ENCODE measurements around the gene ITGAL.
A peak's percentile ranks its signal among the peaks of the same experiment; 100 is the strongest.

The ITGAL gene

DNA sequence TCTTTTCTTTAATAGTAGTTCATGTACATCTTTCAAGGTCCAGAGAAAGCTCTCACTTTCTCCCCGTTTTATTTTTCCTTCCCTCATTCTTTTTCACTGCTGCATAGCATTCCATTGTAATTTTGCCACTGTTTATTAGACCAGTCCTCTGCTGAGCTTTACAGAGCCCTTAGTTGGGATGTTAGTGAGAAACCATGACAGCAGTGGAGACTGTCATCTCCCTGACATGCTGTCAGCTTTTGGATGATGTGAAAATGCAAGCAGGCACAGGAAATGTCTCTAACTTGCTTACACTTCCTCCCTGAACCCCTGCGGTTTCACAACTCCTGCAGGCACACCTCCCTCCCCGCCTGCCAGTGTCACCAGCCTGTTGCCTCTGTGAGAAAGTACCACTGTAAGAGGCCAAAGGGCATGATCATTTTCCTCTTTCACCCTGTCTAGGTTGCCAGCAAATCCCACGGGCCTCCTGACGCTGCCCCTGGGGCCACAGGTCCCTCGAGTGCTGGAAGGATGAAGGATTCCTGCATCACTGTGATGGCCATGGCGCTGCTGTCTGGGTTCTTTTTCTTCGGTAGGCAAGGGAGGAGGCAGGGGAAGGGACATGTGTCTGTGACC, at the start of gene ITGAL:
TSS of gene ITGAL (plus strand) at position 415 of the 615 bp plus-strand sequence. CDS start at position 511, 96 bp downstream.
- Histone ChIP-seq H3K9ac (ENCODE audit: low read length in 5 of 5) (peak within 1 kb of the TSS in 1 of 5 donors; percentile 30), H3K27ac (ENCODE audit: low read depth, low read length) (no peak within 1 kb of the TSS), H3K36me3 (ENCODE audit: control insufficient read depth in 5 of 5, insufficient read depth in 5 of 5, low read length in 5 of 5) (no peaks in the 10 kb centered on the region), H3K27me3 (ENCODE audit: control insufficient read depth in 5 of 5, insufficient read depth in 4 of 5, low read length in 5 of 5) (peaks cover 7 to 20% (median 13%) of the 10 kb centered on the region in 5 donors), H3K4me3 (ENCODE audit: low read depth in 1 of 5, low read length in 5 of 5) (peak within 1 kb of the TSS in 2 of 5 donors; percentile 18 to 41), H3K9me3 (ENCODE audit: control insufficient read depth in 5 of 5, low read length in 5 of 5) (peaks cover 0 to 2% (median 0%) of the 10 kb centered on the region in 5 donors), H3K4me1 (ENCODE audit: control insufficient read depth in 5 of 5, insufficient read depth in 5 of 5, low read length in 5 of 5) (peaks cover 0 to 17% (median 3%) of the 10 kb centered on the region in 5 donors)

DNA sequence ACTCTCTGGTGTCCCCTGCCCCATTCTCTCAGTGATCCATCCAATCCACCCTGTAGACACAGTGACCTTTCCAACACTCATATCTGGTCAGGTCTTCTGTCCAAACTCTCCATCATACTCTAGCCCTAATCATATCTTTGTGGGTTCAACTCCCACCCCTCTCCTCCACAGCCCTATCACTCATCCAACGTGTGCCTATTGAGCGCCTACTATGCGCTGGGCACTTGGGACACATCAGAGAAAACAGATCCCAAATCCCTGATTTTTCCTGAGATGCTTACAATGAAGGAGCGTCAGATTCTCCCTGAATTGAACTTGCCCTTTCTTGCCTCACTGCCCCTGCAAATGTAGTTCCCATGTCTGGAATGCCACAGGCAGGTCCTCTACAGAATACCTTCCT, 44.5 kb upstream of the ITGAL start:
- Histone ChIP-seq H3K4me3 (ENCODE audit: low read depth in 1 of 5, low read length in 5 of 5) (no peak overlapping the region), H3K9ac (ENCODE audit: low read length in 5 of 5) (no peak overlapping the region), H3K4me1 (ENCODE audit: control insufficient read depth in 5 of 5, insufficient read depth in 5 of 5, low read length in 5 of 5) (peaks cover 0 to 25% (median 22%) of the 10 kb centered on the region in 5 donors), H3K27me3 (ENCODE audit: control insufficient read depth in 5 of 5, insufficient read depth in 4 of 5, low read length in 5 of 5) (no peaks in the 10 kb centered on the region), H3K9me3 (ENCODE audit: control insufficient read depth in 5 of 5, low read length in 5 of 5) (no peaks in the 10 kb centered on the region), H3K36me3 (ENCODE audit: control insufficient read depth in 5 of 5, insufficient read depth in 5 of 5, low read length in 5 of 5) (peaks cover 0 to 30% (median 22%) of the 10 kb centered on the region in 5 donors), H3K27ac (ENCODE audit: low read depth, low read length) (no peak overlapping the region)

DNA sequence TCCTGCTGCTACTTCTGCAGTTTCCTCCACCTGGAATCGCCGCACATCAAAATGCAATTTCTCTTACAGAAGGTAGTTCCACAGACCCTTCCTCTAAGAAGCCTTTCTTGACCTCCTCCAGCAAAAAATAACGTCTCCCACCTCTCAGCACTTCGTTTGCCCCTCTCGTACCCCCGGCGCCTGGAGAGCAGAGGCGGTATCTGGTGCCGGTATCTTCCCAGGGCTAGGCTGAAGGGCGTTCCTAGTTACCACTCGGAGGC, 43.2 kb upstream of the ITGAL start:
- Histone ChIP-seq H3K4me1 (ENCODE audit: control insufficient read depth in 5 of 5, insufficient read depth in 5 of 5, low read length in 5 of 5) (peaks cover 0 to 25% (median 22%) of the 10 kb centered on the region in 5 donors), H3K27ac (ENCODE audit: low read depth, low read length) (peak overlapping the region; percentile 60), H3K9me3 (ENCODE audit: control insufficient read depth in 5 of 5, low read length in 5 of 5) (no peaks in the 10 kb centered on the region), H3K9ac (ENCODE audit: low read length in 5 of 5) (peak overlapping the region; percentile 48 to 87 (median 82)), H3K27me3 (ENCODE audit: control insufficient read depth in 5 of 5, insufficient read depth in 4 of 5, low read length in 5 of 5) (no peaks in the 10 kb centered on the region), H3K4me3 (ENCODE audit: low read depth in 1 of 5, low read length in 5 of 5) (peak overlapping the region; percentile 65 to 89 (median 78)), H3K36me3 (ENCODE audit: control insufficient read depth in 5 of 5, insufficient read depth in 5 of 5, low read length in 5 of 5) (peaks cover 0 to 17% (median 11%) of the 10 kb centered on the region in 5 donors)

DNA sequence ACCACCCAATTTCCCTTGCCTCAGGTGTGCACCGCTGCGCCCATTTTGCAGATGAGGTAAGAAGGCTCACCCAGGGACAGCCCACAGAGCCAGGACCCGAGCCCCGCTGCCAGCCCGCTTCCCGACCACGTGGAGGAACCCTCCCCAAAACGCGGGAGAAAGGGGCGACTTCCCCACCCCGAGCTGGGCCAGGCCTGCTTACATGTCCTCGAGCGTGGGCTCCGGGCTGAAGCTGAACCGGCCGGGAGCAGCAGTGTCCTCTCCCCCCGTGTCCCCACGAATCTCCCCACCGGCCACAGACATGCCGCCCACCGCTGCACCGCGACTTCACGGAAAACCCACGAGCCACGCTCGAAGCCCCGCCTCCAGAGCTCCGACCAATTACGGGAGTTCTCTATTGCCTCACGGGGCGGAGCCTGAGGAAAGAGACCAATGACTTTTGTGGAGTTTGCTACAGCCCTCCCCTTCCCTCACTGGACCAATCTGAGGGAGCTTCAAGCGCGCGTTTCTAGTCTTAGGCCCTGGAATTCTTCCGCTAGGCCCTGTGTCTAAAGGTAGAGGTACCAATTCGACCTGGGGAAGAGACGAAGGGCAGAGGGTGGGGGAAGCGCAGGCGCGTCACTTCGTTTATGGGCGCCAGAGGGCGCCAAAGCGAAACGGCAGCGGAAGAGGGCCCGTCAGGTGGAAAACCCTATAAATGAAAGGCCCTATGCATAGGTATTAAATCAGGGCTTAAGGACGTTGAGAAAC, 42.7 kb upstream of the ITGAL start, which contains the start of gene DCTPP1:
TSS of gene DCTPP1 (minus strand) at position 353 of the 750 bp plus-strand sequence. CDS start at position 303, 50 bp downstream.
- peak within 1 kb of the TSS; percentile 64 to 87 (median 82) for H3K9ac ChIP-seq (ENCODE audit: low read length in 5 of 5)
- H3K27ac ChIP-seq (ENCODE audit: low read depth, low read length) = peak within 1 kb of the TSS; percentile 60
- H3K9me3 ChIP-seq (ENCODE audit: control insufficient read depth in 5 of 5, low read length in 5 of 5) = no peaks in the 10 kb centered on the region
- peak within 1 kb of the TSS; percentile 65 to 89 (median 78) for H3K4me3 ChIP-seq (ENCODE audit: low read depth in 1 of 5, low read length in 5 of 5)
- H3K36me3 ChIP-seq (ENCODE audit: control insufficient read depth in 5 of 5, insufficient read depth in 5 of 5, low read length in 5 of 5) = peaks cover 0 to 12% (median 7%) of the 10 kb centered on the region in 5 donors
- H3K4me1 ChIP-seq (ENCODE audit: control insufficient read depth in 5 of 5, insufficient read depth in 5 of 5, low read length in 5 of 5) = peaks cover 0 to 25% (median 22%) of the 10 kb centered on the region in 5 donors
- H3K27me3 ChIP-seq (ENCODE audit: control insufficient read depth in 5 of 5, insufficient read depth in 4 of 5, low read length in 5 of 5) = no peaks in the 10 kb centered on the region

DNA sequence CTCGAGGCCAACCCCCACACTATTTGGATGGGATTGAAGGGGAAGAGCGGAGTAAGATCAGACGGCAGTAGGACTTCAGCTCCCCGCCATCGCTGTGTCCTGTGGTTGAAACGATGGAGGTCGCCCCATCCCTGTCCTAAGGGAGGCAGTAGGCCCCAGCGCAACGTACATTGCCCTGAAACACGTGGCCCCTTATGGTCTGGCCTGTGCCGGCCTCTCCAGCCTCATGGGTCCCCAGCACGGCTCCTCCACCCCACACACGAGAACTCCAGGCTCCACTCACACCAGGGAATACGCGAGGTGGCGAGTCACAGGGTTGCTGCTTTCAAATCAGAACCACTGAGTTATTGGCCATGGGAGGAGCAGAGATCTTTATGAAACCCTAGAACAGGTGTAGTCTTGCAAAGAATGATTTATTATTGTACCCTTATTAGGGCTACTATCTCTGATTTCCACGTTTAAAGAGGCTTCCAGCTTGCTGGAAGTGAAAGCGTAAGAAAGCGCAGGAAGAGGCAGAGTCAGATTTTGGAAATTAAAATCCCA, 42.0 kb upstream of the ITGAL start:
- Histone ChIP-seq H3K4me3 (ENCODE audit: low read depth in 1 of 5, low read length in 5 of 5) (peak overlapping the region; percentile 65 to 89 (median 78)), H3K9me3 (ENCODE audit: control insufficient read depth in 5 of 5, low read length in 5 of 5) (no peaks in the 10 kb centered on the region), H3K27ac (ENCODE audit: low read depth, low read length) (peak overlapping the region; percentile 60), H3K36me3 (ENCODE audit: control insufficient read depth in 5 of 5, insufficient read depth in 5 of 5, low read length in 5 of 5) (peaks cover 0 to 11% (median 7%) of the 10 kb centered on the region in 5 donors), H3K4me1 (ENCODE audit: control insufficient read depth in 5 of 5, insufficient read depth in 5 of 5, low read length in 5 of 5) (peaks cover 0 to 25% (median 22%) of the 10 kb centered on the region in 5 donors), H3K9ac (ENCODE audit: low read length in 5 of 5) (peak overlapping the region; percentile 63 to 77 (median 72)), H3K27me3 (ENCODE audit: control insufficient read depth in 5 of 5, insufficient read depth in 4 of 5, low read length in 5 of 5) (no peaks in the 10 kb centered on the region)

DNA sequence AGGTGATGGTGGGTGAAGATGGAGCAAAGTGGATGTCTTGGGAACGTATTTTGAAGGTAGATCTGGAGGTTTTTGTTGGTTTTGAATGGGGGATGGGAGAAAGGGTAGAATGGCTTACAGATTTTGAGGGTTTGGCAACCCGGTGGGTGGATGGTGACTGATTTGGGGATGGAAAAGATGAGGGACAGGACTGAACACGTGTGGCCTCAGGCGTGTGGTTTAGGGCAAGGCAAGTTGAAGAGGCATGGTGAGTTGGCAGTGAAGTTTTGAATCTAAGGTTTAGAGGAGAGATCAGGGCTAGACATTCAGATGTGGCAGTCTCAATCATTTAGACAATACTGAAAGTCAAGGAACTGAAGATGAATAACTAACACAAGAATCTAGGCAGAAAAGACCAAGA, 37.7 kb upstream of the ITGAL start:
- Histone ChIP-seq H3K4me1 (ENCODE audit: control insufficient read depth in 5 of 5, insufficient read depth in 5 of 5, low read length in 5 of 5) (peaks cover 0 to 9% (median 8%) of the 10 kb centered on the region in 5 donors), H3K27me3 (ENCODE audit: control insufficient read depth in 5 of 5, insufficient read depth in 4 of 5, low read length in 5 of 5) (no peaks in the 10 kb centered on the region), H3K27ac (ENCODE audit: low read depth, low read length) (no peak overlapping the region), H3K9me3 (ENCODE audit: control insufficient read depth in 5 of 5, low read length in 5 of 5) (no peaks in the 10 kb centered on the region), H3K9ac (ENCODE audit: low read length in 5 of 5) (no peak overlapping the region), H3K4me3 (ENCODE audit: low read depth in 1 of 5, low read length in 5 of 5) (no peak overlapping the region), H3K36me3 (ENCODE audit: control insufficient read depth in 5 of 5, insufficient read depth in 5 of 5, low read length in 5 of 5) (no peaks in the 10 kb centered on the region)

DNA sequence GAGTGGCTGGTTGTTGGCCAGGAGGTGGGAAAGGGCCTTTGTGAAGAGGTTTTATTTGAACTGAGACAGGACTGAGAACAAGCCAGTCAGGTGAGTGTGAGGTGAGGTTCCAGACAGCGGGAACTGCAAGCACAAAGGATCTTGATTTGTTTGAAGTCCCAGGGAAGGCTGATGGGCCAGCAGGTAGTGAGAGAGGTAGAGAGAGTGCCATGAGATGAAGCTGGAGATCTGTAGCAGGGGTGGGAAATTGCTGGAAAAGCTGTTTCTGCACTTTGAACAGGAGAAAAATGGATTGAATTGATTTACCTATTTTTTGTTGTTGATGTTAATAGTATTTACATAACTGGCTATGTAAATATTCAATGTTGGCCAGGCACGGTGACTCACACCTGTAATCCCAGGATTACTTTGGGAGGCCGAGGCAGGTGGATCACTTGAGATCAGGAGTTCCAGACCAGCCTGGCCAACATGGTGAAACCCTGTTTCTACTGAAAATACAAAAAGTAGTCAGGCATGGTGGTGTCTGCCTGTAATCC, 35.0 kb upstream of the ITGAL start:
- H3K4me1 ChIP-seq (ENCODE audit: control insufficient read depth in 5 of 5, insufficient read depth in 5 of 5, low read length in 5 of 5) = no peaks in the 10 kb centered on the region
- no peak overlapping the region for H3K27ac ChIP-seq (ENCODE audit: low read depth, low read length)
- H3K4me3 ChIP-seq (ENCODE audit: low read depth in 1 of 5, low read length in 5 of 5) = no peak overlapping the region
- no peaks in the 10 kb centered on the region for H3K36me3 ChIP-seq (ENCODE audit: control insufficient read depth in 5 of 5, insufficient read depth in 5 of 5, low read length in 5 of 5)
- H3K9ac ChIP-seq (ENCODE audit: low read length in 5 of 5) = no peak overlapping the region
- H3K9me3 ChIP-seq (ENCODE audit: control insufficient read depth in 5 of 5, low read length in 5 of 5) = no peaks in the 10 kb centered on the region
- H3K27me3 ChIP-seq (ENCODE audit: control insufficient read depth in 5 of 5, insufficient read depth in 4 of 5, low read length in 5 of 5) = no peaks in the 10 kb centered on the region

DNA sequence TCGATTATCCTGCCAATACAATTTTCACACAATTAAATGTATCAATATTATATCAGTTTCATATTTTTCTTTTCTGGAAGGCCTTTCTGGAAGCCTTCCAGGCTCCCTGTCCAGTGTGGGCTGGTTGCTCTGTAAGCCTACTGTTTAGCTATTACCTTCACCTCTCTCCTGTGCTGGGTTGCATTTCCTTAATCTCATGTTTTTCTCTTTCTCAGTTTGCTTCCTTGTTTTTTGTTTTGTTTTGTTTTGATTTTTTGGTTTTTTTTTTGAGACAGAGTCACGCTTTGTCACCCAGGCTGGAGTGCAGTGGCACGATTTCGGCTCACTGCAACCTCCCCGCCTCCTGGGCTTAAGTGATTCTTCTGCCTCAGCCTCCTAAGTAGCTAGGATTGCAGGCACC, 33.7 kb upstream of the ITGAL start:
- Histone ChIP-seq H3K27me3 (ENCODE audit: control insufficient read depth in 5 of 5, insufficient read depth in 4 of 5, low read length in 5 of 5) (no peaks in the 10 kb centered on the region), H3K4me1 (ENCODE audit: control insufficient read depth in 5 of 5, insufficient read depth in 5 of 5, low read length in 5 of 5) (peaks cover 0 to 6% (median 5%) of the 10 kb centered on the region in 5 donors), H3K9ac (ENCODE audit: low read length in 5 of 5) (no peak overlapping the region), H3K27ac (ENCODE audit: low read depth, low read length) (no peak overlapping the region), H3K36me3 (ENCODE audit: control insufficient read depth in 5 of 5, insufficient read depth in 5 of 5, low read length in 5 of 5) (peaks cover 0 to 8% (median 0%) of the 10 kb centered on the region in 5 donors), H3K4me3 (ENCODE audit: low read depth in 1 of 5, low read length in 5 of 5) (no peak overlapping the region), H3K9me3 (ENCODE audit: control insufficient read depth in 5 of 5, low read length in 5 of 5) (no peaks in the 10 kb centered on the region)

DNA sequence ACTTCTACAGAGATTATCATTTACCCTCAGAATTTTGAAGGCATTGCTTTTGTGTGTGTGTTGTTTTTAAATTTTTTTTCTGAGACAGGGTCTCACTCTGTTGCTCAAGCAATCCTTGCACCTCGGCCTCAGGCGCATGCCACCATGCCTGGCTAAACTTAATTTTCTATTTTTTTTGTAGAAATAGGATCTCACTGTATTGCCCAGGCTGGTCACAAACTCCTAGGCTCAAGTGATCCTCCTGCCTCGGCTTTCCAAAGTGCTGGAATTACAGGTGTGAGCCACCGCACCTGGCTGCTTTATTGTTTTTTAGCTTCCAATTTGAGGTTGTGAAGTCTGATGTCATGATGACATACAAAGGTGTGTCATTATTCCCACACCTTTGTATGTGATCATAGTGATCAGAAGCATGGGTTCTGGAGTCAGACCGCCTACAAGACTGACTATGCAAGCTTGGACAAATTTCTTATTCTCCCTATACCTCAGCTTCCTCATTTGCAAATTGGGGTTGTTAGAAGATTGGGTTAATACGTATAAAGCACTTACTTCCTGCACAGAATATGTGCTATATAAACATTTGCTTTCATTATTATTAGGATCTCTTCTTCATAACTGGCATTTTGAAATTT, 32.7 kb upstream of the ITGAL start:
- Histone ChIP-seq H3K4me1 (ENCODE audit: control insufficient read depth in 5 of 5, insufficient read depth in 5 of 5, low read length in 5 of 5) (peaks cover 2 to 16% (median 15%) of the 10 kb centered on the region in 5 donors), H3K27ac (ENCODE audit: low read depth, low read length) (no peak overlapping the region), H3K4me3 (ENCODE audit: low read depth in 1 of 5, low read length in 5 of 5) (no peak overlapping the region)

More for the DNA sequence above, 32.7 kb upstream of the ITGAL start:
- no peak overlapping the region for H3K9ac ChIP-seq (ENCODE audit: low read length in 5 of 5)
- H3K27me3 ChIP-seq (ENCODE audit: control insufficient read depth in 5 of 5, insufficient read depth in 4 of 5, low read length in 5 of 5) = no peaks in the 10 kb centered on the region
- no peaks in the 10 kb centered on the region for H3K9me3 ChIP-seq (ENCODE audit: control insufficient read depth in 5 of 5, low read length in 5 of 5)
- peaks cover 0 to 11% (median 3%) of the 10 kb centered on the region in 5 donors for H3K36me3 ChIP-seq (ENCODE audit: control insufficient read depth in 5 of 5, insufficient read depth in 5 of 5, low read length in 5 of 5)
